ENCODE data around the gene AIFM1. TPM values are rescaled to one million over a fixed set of nuclear protein-coding genes. Genes with fewer than 3 reads are reported as not detected.

The AIFM1 gene
- total and polyA plus RNA-seq, 2 of the 4 experiments (the other 2 are of a cell fraction), result 22.0 to 27.4 TPM

GRCh38 chrX:130110379-130111219, 55.0 kb downstream of the AIFM1 start, which contains the start of gene ELF4:
Gene ELF4 (minus strand): TSS chrX:130110497. CDS start chrX:130081330, 29,167 bp downstream.
- peak within 1 kb of the TSS; percentile 51; the same call in 1 of the 2 replicates for H3K56ac ChIP-seq (ENCODE audit: extremely low read depth, insufficient read depth, low read length)
- in situ Hi-C loops (cut with MboI; ENCODE audit: low sequenced_read_pairs), result no loop called here
- intact Hi-C loops (cut with micrococcal nuclease), result loop anchor here (5.0 kb wide), 1 partner anchor 62 kb away; the partner anchor contains the start of gene RAB33A
- no TSS peak for BruUV-seq (replicated peaks)
- dilution Hi-C loops (cut with HindIII; ENCODE audit: low sequenced_read_pairs, unreplicated experiment), result no loop called here
- H3K9ac ChIP-seq (ENCODE audit: low read depth, low read length), result peak within 1 kb of the TSS; percentile 77
- H3K4me1 ChIP-seq (ENCODE audit: control insufficient read depth, insufficient read depth, low read length), result peaks cover 9% of the 10 kb centered on the region; the same call in 1 of the 2 replicates
- H2BK20ac ChIP-seq (ENCODE audit: low read depth, low read length), result 0 out of 2 replicates have a peak within 1 kb of the TSS, but pooled peaks have one; percentile 24
- H3K9me1 ChIP-seq (ENCODE audit: insufficient read depth, low read length), result peaks cover 4% of the 10 kb centered on the region; the same call in 1 of the 2 replicates
- H3K4me2 ChIP-seq (ENCODE audit: low read depth, low read length), result peak within 1 kb of the TSS; percentile 57
- peak within 1 kb of the TSS; percentile 79 for H3K14ac ChIP-seq (replicated peaks; ENCODE audit: low read depth, low read length)
- peak within 1 kb of the TSS; percentile 79 for H3K4ac ChIP-seq (ENCODE audit: low read depth, low read length)
- peak; percentile 37 for DNase-seq
- POLR2A ChIA-PET (ENCODE audit: unreplicated experiment), result no interaction called here
- H3K23ac ChIP-seq (ENCODE audit: low read depth, low read length), result peak within 1 kb of the TSS; percentile 51
- peak within 1 kb of the TSS; percentile 87 for H2AFZ ChIP-seq (replicated peaks; ENCODE audit: low read length, poor library complexity)
- peak within 1 kb of the TSS; percentile 60; the same call in 1 of the 2 replicates for H2BK120ac ChIP-seq (ENCODE audit: low read depth, low read length)
- peaks cover 0 to 35% of the 10 kb centered on the region in 2 experiments; a peak in 2 of 4 replicates for H3K79me1 ChIP-seq (ENCODE audit: low read depth in 1 of 2, low read length in 2 of 2)
- H3K36me3 ChIP-seq (ENCODE audit: control insufficient read depth, insufficient read depth, low read length), result no peaks in the 10 kb centered on the region
- H4K20me1 ChIP-seq (ENCODE audit: insufficient read depth, low read length), result peaks cover 30% of the 10 kb centered on the region
- H3K27me3 ChIP-seq (ENCODE audit: control insufficient read depth, insufficient read depth, low read length), result no peaks in the 10 kb centered on the region
- no peak within 1 kb of the TSS; the same call in 2 of the 3 replicates for H2BK15ac ChIP-seq (ENCODE audit: low read depth, low read length)
- H3K18ac ChIP-seq (ENCODE audit: low read depth, low read length), result no peak within 1 kb of the TSS; the same call in 1 of the 2 replicates
- CTCF ChIA-PET, result interaction anchor here (0.8 to 1.4 kb wide), 2 partner anchors 8 to 113 kb away, joined by 3 read pairs; no protein-coding TSS in a partner anchor
- TF ChIP-seq RCOR1 (IDR thresholded peaks at IDR 0.05; ENCODE audit: insufficient replicate concordance, low read length), result no peak
- TF ChIP-seq MAZ (IDR thresholded peaks at IDR 0.05; ENCODE audit: borderline replicate concordance, low read depth, low read length), result peak; percentile 9; the same call in 1 of the 2 replicates
- H3K9me3 ChIP-seq (ENCODE audit: control insufficient read depth, insufficient read depth, low read length), result no peaks in the 10 kb centered on the region
- H3K4me3 ChIP-seq (ENCODE audit: insufficient read depth, low read depth, low read length), result peak within 1 kb of the TSS; percentile 85
- peak; percentile 69 for ATAC-seq (ENCODE audit: low read depth)
- H3K27ac ChIP-seq (ENCODE audit: insufficient read depth, low read length), result peak within 1 kb of the TSS; percentile 85
- H4K91ac ChIP-seq (ENCODE audit: insufficient read depth, low read depth, low read length), result peak within 1 kb of the TSS; percentile 55
- WGBS, 2 experiments (ENCODE audit: extremely low coverage in 2 of 2, insufficient read length in 1 of 2), result 46% methylated on average over 17 of the region's 123 CpGs; no CpG with 5 or more reads in 1 of the 2 experiments
- H2BK5ac ChIP-seq (ENCODE audit: low read depth, low read length, poor library complexity, severe bottlenecking), result peak within 1 kb of the TSS; percentile 88
- H2AK5ac ChIP-seq (ENCODE audit: low read depth, low read length), result peak within 1 kb of the TSS; percentile 73
- H2AK9ac ChIP-seq (replicated peaks; ENCODE audit: low read depth, low read length, poor library complexity), result peak within 1 kb of the TSS; percentile 95
- H4K8ac ChIP-seq (ENCODE audit: low read depth in 2 of 2, low read length in 2 of 2), result peak within 1 kb of the TSS; percentile 77 to 94
- H4K5ac ChIP-seq (ENCODE audit: low read depth, low read length), result peak within 1 kb of the TSS; percentile 16; the same call in 1 of the 2 replicates

Data from IMR-90 (cell line).